Effector memory CD4-positive, alpha-beta T cell (primary cell): ENCODE measurements around the gene ERC2.

Source experiments
- DNase-seq, 3 donors: peaks; one replicate each; pipeline ENCODE4 v3.0.0-alpha.2; 2020
- H3K27ac ChIP-seq: 2 replicates; pipeline ENCODE4 v1.7.0; 2013; ENCODE audit warnings: mild to moderate bottlenecking, low read length, moderate library complexity; ENCODE audit not compliant: insufficient read depth, poor library complexity, severe bottlenecking
- H3K27me3 ChIP-seq: replicated peaks from 2 replicates; pipeline ENCODE4 v1.7.0; 2013; ENCODE audit warnings: mild to moderate bottlenecking, low read length; ENCODE audit not compliant: insufficient read depth, control insufficient read depth, poor library complexity, severe bottlenecking
- H3K36me3 ChIP-seq: 2 replicates; pipeline ENCODE4 v1.7.0; 2013; ENCODE audit warnings: mild to moderate bottlenecking, low read length, moderate library complexity; ENCODE audit not compliant: control insufficient read depth, insufficient read depth
- H3K4me1 ChIP-seq: 2 replicates; pipeline ENCODE4 v1.7.0; 2013; ENCODE audit warnings: low read length, mild to moderate bottlenecking; ENCODE audit not compliant: control insufficient read depth, insufficient read depth, poor library complexity, severe bottlenecking
- H3K4me3 ChIP-seq: 2 replicates; pipeline ENCODE4 v1.7.0; 2013; ENCODE audit warnings: low read length, low read depth, mild to moderate bottlenecking; ENCODE audit not compliant: insufficient read depth, poor library complexity, severe bottlenecking
- H3K9me3 ChIP-seq: 2 replicates; pipeline ENCODE4 v1.7.0; 2013; ENCODE audit warnings: mild to moderate bottlenecking, low read length, moderate library complexity; ENCODE audit not compliant: control insufficient read depth

The ERC2 gene

GRCh38 chr3:55604846-55605245 is 863.4 kb downstream of the ERC2 start:
- Histone ChIP-seq H3K4me3 (no peak overlapping the region), H3K27ac (no peak overlapping the region), H3K9me3 (no peaks in the 10 kb centered on the region), H3K4me1 (no peaks in the 10 kb centered on the region), H3K36me3 (no peaks in the 10 kb centered on the region), H3K27me3 (no peaks in the 10 kb centered on the region)
- no peak for DNase-seq

- Histone ChIP-seq H3K27me3 (no peaks in the 10 kb centered on the region), H3K36me3 (no peaks in the 10 kb centered on the region), H3K4me3 (no peak overlapping the region), H3K27ac (no peak overlapping the region), H3K9me3 (no peaks in the 10 kb centered on the region), H3K4me1 (no peaks in the 10 kb centered on the region)
- no peak for DNase-seq
Measured at GRCh38 chr3:55604402-55604801, 863.9 kb downstream of the ERC2 start.

- Histone ChIP-seq H3K9me3 (no peaks in the 10 kb centered on the region), H3K4me1 (no peaks in the 10 kb centered on the region), H3K27ac (no peak overlapping the region), H3K27me3 (no peaks in the 10 kb centered on the region), H3K36me3 (no peaks in the 10 kb centered on the region), H3K4me3 (no peak overlapping the region)
- DNase-seq = no peak
Measured at GRCh38 chr3:55601366-55602080, 866.7 kb downstream of the ERC2 start.

GRCh38 chr3:55598224-55598623 is 870.0 kb downstream of the ERC2 start:
- DNase-seq = no peak
- Histone ChIP-seq H3K9me3 (no peaks in the 10 kb centered on the region), H3K27me3 (no peaks in the 10 kb centered on the region), H3K4me1 (no peaks in the 10 kb centered on the region), H3K4me3 (no peak overlapping the region), H3K36me3 (no peaks in the 10 kb centered on the region), H3K27ac (no peak overlapping the region)

GRCh38 chr3:55597641-55598040 is 870.6 kb downstream of the ERC2 start:
- Histone ChIP-seq H3K27me3 (no peaks in the 10 kb centered on the region), H3K9me3 (no peaks in the 10 kb centered on the region), H3K27ac (no peak overlapping the region), H3K4me3 (no peak overlapping the region), H3K4me1 (no peaks in the 10 kb centered on the region), H3K36me3 (no peaks in the 10 kb centered on the region)
- no peak for DNase-seq

- no peak overlapping the region for H3K27ac ChIP-seq
- H3K4me3 ChIP-seq = no peak overlapping the region
- no peaks in the 10 kb centered on the region for H3K4me1 ChIP-seq
- H3K9me3 ChIP-seq = no peaks in the 10 kb centered on the region
- no peaks in the 10 kb centered on the region for H3K36me3 ChIP-seq
- H3K27me3 ChIP-seq = no peaks in the 10 kb centered on the region
- DNase-seq = no peak
Measured at GRCh38 chr3:55596212-55596611, 872.1 kb downstream of the ERC2 start.

GRCh38 chr3:55595420-55595819 is 872.8 kb downstream of the ERC2 start:
- Histone ChIP-seq H3K27me3 (no peaks in the 10 kb centered on the region), H3K36me3 (no peaks in the 10 kb centered on the region), H3K4me3 (no peak overlapping the region), H3K9me3 (no peaks in the 10 kb centered on the region), H3K4me1 (no peaks in the 10 kb centered on the region), H3K27ac (no peak overlapping the region)
- no peak for DNase-seq

- Histone ChIP-seq H3K27me3 (no peaks in the 10 kb centered on the region), H3K36me3 (no peaks in the 10 kb centered on the region), H3K27ac (no peak overlapping the region), H3K4me3 (no peak overlapping the region), H3K4me1 (no peaks in the 10 kb centered on the region), H3K9me3 (no peaks in the 10 kb centered on the region)
- no peak for DNase-seq
Measured at GRCh38 chr3:55592572-55592971, 875.7 kb downstream of the ERC2 start.

- Histone ChIP-seq H3K27ac (no peak overlapping the region), H3K36me3 (no peaks in the 10 kb centered on the region), H3K27me3 (no peaks in the 10 kb centered on the region), H3K4me3 (no peak overlapping the region), H3K4me1 (no peaks in the 10 kb centered on the region), H3K9me3 (no peaks in the 10 kb centered on the region)
- no peak for DNase-seq
Measured at GRCh38 chr3:55591888-55592287, 876.4 kb downstream of the ERC2 start.

- DNase-seq = no peak
- Histone ChIP-seq H3K27ac (no peak overlapping the region), H3K4me1 (no peaks in the 10 kb centered on the region), H3K9me3 (no peaks in the 10 kb centered on the region), H3K27me3 (no peaks in the 10 kb centered on the region), H3K36me3 (no peaks in the 10 kb centered on the region), H3K4me3 (no peak overlapping the region)
Measured at GRCh38 chr3:55588146-55588765, 880.0 kb downstream of the ERC2 start.
